ENCODE results near the gene XCL2.

Gene XCL2

DNA sequence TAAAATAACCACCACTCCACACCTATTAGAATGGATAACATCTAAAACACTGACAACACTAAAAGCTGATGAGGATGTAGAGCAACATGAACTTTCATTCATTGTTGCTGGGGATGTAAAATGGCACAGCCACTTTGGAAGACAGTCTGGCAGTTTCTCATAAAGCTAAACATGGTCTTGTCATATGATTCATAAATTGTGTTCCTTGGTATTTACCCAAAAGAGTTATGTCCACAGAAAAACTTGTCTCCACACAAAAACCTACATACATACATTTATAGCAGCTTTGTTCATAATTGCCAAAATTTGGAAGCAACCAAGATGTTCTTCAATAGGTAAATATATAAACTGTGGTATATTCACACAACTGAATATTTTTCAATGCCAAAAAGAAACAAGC lies 16.6 kb upstream of the XCL2 start:
- no peak for ATAC-seq (ENCODE audit: insufficient read depth, low read depth)
- no peak for DNase-seq

DNA sequence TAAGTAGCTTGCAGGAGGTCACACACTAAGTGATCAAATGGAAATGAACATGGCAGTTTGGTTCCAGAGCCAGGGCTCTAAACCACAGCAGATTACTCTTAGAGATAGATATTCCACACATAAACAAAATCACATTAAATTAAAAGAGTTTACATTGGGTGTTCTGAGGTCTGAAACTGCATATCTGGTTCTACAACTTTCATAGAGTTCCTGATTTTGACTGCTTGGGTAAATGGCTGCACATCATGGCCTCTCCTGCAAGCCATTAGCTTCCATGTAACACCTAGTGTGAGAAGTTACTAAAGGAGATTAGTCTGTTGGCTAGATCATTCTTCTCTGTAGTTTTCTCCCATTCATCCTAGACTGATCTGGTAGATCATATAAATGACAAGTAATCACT lies 12.8 kb upstream of the XCL2 start:
- DNase-seq (no peak), ATAC-seq (ENCODE audit: insufficient read depth, low read depth) (no peak)
- no peaks in the 10 kb centered on the region for H3K27me3 ChIP-seq (ENCODE audit: insufficient read depth, low read length, poor library complexity)
- H3K36me3 ChIP-seq (ENCODE audit: insufficient read depth, low read length): no peaks in the 10 kb centered on the region
- no peak overlapping the region for H3K4me3 ChIP-seq (ENCODE audit: low read depth in 1 of 2, low read length in 2 of 2)
- H3K79me2 ChIP-seq (ENCODE audit: insufficient read depth, low read length): no peaks in the 10 kb centered on the region
- H3K4me1 ChIP-seq (ENCODE audit: insufficient read depth, low read length): 0 out of 2 replicates have a peak, but pooled peaks cover 2% of the 10 kb centered on the region
- H3K27ac ChIP-seq (ENCODE audit: low read length): no peak overlapping the region
- H4K20me1 ChIP-seq (ENCODE audit: insufficient read depth, low read length): no peaks in the 10 kb centered on the region
- TF ChIP-seq, protein P1, sequence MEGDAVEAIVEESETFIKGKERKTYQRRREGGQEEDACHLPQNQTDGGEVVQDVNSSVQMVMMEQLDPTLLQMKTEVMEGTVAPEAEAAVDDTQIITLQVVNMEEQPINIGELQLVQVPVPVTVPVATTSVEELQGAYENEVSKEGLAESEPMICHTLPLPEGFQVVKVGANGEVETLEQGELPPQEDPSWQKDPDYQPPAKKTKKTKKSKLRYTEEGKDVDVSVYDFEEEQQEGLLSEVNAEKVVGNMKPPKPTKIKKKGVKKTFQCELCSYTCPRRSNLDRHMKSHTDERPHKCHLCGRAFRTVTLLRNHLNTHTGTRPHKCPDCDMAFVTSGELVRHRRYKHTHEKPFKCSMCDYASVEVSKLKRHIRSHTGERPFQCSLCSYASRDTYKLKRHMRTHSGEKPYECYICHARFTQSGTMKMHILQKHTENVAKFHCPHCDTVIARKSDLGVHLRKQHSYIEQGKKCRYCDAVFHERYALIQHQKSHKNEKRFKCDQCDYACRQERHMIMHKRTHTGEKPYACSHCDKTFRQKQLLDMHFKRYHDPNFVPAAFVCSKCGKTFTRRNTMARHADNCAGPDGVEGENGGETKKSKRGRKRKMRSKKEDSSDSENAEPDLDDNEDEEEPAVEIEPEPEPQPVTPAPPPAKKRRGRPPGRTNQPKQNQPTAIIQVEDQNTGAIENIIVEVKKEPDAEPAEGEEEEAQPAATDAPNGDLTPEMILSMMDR (IDR thresholded peaks at IDR 0.05; ENCODE audit: borderline replicate concordance, extremely low read depth, low read length, poor library complexity, severe bottlenecking): no peak
- no peak for TF ChIP-seq EZH2 (IDR thresholded peaks at IDR 0.05; ENCODE audit: borderline replicate concordance, low read depth, low read length, severe bottlenecking)
- no peak overlapping the region for H3K9ac ChIP-seq (ENCODE audit: low read depth, low read length)
- no peaks in the 10 kb centered on the region for H3K9me3 ChIP-seq (ENCODE audit: insufficient read depth, low read length, severe bottlenecking)
- H3K4me2 ChIP-seq (ENCODE audit: insufficient read depth, low read length): no peak overlapping the region
- no peak overlapping the region for H2AFZ ChIP-seq (ENCODE audit: low read depth, low read length)

More for the DNA sequence above, 16.6 kb upstream of the XCL2 start:
- no peaks in the 10 kb centered on the region for H3K4me1 ChIP-seq (ENCODE audit: insufficient read depth, low read length)
- no peaks in the 10 kb centered on the region for H3K79me2 ChIP-seq (ENCODE audit: insufficient read depth, low read length)
- H3K9me3 ChIP-seq (ENCODE audit: insufficient read depth, low read length, severe bottlenecking): no peaks in the 10 kb centered on the region
- H3K27ac ChIP-seq (ENCODE audit: low read length): no peak overlapping the region
- H3K4me2 ChIP-seq (ENCODE audit: insufficient read depth, low read length): no peak overlapping the region
- no peaks in the 10 kb centered on the region for H3K27me3 ChIP-seq (ENCODE audit: insufficient read depth, low read length, poor library complexity)
- H3K36me3 ChIP-seq (ENCODE audit: insufficient read depth, low read length): no peaks in the 10 kb centered on the region
- H3K4me3 ChIP-seq (ENCODE audit: low read depth in 1 of 2, low read length in 2 of 2): no peak overlapping the region
- H4K20me1 ChIP-seq (ENCODE audit: insufficient read depth, low read length): no peaks in the 10 kb centered on the region
- no peak overlapping the region for H3K9ac ChIP-seq (ENCODE audit: low read depth, low read length)
- no peak overlapping the region for H2AFZ ChIP-seq (ENCODE audit: low read depth, low read length)
- TF ChIP-seq EZH2 (IDR thresholded peaks at IDR 0.05; ENCODE audit: borderline replicate concordance, low read depth, low read length, severe bottlenecking): no peak
- TF ChIP-seq, protein P1 (IDR thresholded peaks at IDR 0.05; ENCODE audit: borderline replicate concordance, extremely low read depth, low read length, poor library complexity, severe bottlenecking): no peak

DNA sequence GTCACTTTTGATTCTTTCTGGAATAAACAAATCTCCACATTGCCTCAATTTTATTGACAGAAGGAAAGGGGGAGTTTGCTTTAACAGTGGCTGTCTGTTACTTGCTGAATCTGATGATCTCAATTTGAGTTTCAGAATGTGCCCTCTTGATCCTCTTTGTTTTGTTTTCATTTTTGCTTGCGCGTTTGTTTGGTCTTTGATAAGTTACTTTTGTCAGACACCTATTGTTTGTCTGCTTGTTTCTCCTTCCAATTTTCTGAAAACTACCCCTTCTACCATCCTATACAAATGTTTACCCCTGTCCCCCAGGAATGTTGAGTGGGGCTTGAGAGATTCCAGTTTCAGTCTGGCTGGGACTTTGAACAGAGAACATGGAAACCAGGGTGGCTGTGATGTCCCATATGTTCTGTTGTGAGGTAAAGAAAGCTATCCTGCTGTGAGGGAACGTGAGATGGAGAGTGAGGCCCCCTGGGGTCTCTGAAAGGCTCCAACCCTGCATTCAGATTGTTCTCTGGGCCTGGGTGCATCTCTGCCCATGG lies 11.8 kb upstream of the XCL2 start:
- no peak overlapping the region for H3K4me3 ChIP-seq (ENCODE audit: low read depth in 1 of 2, low read length in 2 of 2)
- no peaks in the 10 kb centered on the region for H3K9me3 ChIP-seq (ENCODE audit: insufficient read depth, low read length, severe bottlenecking)
- no peak overlapping the region for H3K27ac ChIP-seq (ENCODE audit: low read length)
- H3K4me1 ChIP-seq (ENCODE audit: insufficient read depth, low read length): 0 out of 2 replicates have a peak, but pooled peaks cover 2% of the 10 kb centered on the region
- H2AFZ ChIP-seq (ENCODE audit: low read depth, low read length): 0 out of 2 replicates have a peak overlapping the region, but pooled peaks have one; percentile 21
- H4K20me1 ChIP-seq (ENCODE audit: insufficient read depth, low read length): no peaks in the 10 kb centered on the region
- DNase-seq: no peak
- ATAC-seq (ENCODE audit: insufficient read depth, low read depth): no peak
- H3K79me2 ChIP-seq (ENCODE audit: insufficient read depth, low read length): no peaks in the 10 kb centered on the region
- H3K9ac ChIP-seq (ENCODE audit: low read depth, low read length): no peak overlapping the region
- no peaks in the 10 kb centered on the region for H3K27me3 ChIP-seq (ENCODE audit: insufficient read depth, low read length, poor library complexity)
- no peaks in the 10 kb centered on the region for H3K36me3 ChIP-seq (ENCODE audit: insufficient read depth, low read length)
- H3K4me2 ChIP-seq (ENCODE audit: insufficient read depth, low read length): no peak overlapping the region
- TF ChIP-seq EZH2 (IDR thresholded peaks at IDR 0.05; ENCODE audit: borderline replicate concordance, low read depth, low read length, severe bottlenecking): no peak
- TF ChIP-seq, protein P1 (IDR thresholded peaks at IDR 0.05; ENCODE audit: borderline replicate concordance, extremely low read depth, low read length, poor library complexity, severe bottlenecking): no peak

All from DND-41 (cell line).